ENCODE measurements around the gene ZCWPW1. TPM values are rescaled to one million over a fixed set of nuclear protein-coding genes. Genes with fewer than 3 reads are reported as not detected.
"Not testable (repeated sequence)": the region's sequence is repeated elsewhere in the genome, so short reads cannot be mapped to it uniquely, and the experiment has no call there.

ZCWPW1 gene
- total RNA-seq, 1 donor from 2014 or later: 5.0 TPM

DNA sequence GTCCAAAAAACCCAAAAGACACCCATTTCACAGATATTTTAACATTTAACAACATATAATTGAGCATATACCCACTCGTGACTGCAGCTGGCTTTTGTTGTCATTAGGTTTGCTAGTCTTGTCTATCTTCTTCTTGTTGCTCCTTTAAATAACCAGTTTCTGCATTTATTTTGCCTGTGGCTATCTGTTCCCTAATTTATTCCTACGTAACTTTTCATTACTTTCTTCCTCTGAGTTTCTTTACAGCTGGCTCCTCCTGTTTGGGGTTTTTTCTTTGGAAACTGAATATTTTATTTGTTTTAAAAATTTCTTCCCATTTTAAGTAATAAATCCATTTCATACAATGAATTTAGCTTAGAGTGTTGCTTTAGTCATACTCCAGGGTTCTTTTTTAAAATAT, 40.8 kb downstream of the ZCWPW1 start:
- TF ChIP-seq, protein P1, sequence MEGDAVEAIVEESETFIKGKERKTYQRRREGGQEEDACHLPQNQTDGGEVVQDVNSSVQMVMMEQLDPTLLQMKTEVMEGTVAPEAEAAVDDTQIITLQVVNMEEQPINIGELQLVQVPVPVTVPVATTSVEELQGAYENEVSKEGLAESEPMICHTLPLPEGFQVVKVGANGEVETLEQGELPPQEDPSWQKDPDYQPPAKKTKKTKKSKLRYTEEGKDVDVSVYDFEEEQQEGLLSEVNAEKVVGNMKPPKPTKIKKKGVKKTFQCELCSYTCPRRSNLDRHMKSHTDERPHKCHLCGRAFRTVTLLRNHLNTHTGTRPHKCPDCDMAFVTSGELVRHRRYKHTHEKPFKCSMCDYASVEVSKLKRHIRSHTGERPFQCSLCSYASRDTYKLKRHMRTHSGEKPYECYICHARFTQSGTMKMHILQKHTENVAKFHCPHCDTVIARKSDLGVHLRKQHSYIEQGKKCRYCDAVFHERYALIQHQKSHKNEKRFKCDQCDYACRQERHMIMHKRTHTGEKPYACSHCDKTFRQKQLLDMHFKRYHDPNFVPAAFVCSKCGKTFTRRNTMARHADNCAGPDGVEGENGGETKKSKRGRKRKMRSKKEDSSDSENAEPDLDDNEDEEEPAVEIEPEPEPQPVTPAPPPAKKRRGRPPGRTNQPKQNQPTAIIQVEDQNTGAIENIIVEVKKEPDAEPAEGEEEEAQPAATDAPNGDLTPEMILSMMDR (IDR thresholded peaks at IDR 0.05): no peak
- Mint-ChIP-seq H3K4me3 (ENCODE audit: unreplicated experiment) (no peak overlapping the region), H3K9me3 (ENCODE audit: unreplicated experiment) (no peaks in the 10 kb centered on the region), H3K4me1 (ENCODE audit: unreplicated experiment) (no peaks in the 10 kb centered on the region), H3K27ac (ENCODE audit: unreplicated experiment) (no peak overlapping the region), H3K36me3 (ENCODE audit: unreplicated experiment) (no peaks in the 10 kb centered on the region), H3K27me3 (ENCODE audit: unreplicated experiment) (peaks cover 49% of the 10 kb centered on the region)
- DNase-seq (ENCODE audit: extremely low spot score, unreplicated experiment): no peak

DNA sequence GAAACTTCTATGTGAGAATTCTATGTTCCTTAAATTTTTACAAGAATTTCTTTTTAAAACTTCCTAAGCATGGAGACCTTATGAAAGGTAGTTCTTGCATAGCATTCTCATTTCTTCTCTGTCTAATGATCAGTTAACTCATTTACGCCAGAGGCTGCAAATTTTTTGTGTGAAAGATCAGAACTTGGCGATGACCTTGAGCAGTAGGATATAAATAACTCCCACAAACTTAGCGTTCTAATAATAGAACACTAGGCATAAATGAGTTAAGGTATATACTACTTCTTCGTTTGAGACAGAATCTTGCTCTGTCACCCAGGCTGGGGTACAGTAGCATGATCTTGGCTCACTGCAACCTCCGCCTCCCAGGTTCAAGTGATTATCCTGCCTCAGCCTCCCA, 41.6 kb downstream of the ZCWPW1 start:
- TF ChIP-seq, protein P1 (IDR thresholded peaks at IDR 0.05): no peak
- Mint-ChIP-seq H3K4me1 (ENCODE audit: unreplicated experiment) (no peaks in the 10 kb centered on the region), H3K4me3 (ENCODE audit: unreplicated experiment) (no peak overlapping the region), H3K9me3 (ENCODE audit: unreplicated experiment) (no peaks in the 10 kb centered on the region), H3K27me3 (ENCODE audit: unreplicated experiment) (peaks cover 43% of the 10 kb centered on the region), H3K36me3 (ENCODE audit: unreplicated experiment) (no peaks in the 10 kb centered on the region), H3K27ac (ENCODE audit: unreplicated experiment) (no peak overlapping the region)
- no peak for DNase-seq (ENCODE audit: extremely low spot score, unreplicated experiment)

DNA sequence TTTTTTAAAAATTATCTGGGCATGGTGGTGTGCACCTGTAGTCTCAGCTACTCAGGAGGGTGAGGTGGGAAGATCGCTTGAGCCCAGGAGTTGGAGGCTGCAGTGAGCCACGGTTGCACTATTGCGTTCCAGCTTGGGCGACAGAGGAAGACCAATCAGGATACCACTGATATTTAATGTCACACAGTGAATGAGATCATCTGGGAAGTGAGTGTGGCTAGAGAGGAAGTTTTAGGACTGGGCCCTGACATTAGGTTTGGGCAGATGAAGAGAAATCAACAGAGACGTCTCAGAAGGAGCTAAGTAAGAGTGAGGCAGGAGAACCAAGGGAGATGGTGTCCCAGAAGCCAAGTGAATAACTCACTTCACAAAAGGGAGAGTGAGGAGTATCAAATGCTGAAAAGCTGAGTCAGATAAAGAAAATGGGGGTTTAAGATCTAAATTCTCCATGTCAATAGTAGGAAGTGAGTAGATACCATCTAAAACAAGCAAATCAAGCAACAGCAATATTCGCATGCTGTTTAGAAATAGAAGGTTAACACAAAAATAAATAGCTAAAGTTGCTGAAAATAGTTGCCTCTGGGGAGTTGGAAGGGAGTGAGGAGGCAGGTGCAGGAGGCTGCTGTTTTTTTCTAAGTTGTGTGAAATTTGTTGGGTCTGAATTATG, 43.7 kb downstream of the ZCWPW1 start:
- no peak overlapping the region for H3K4me3 Mint-ChIP-seq (ENCODE audit: unreplicated experiment)
- TF ChIP-seq, protein P1 (IDR thresholded peaks at IDR 0.05): no peak
- H3K27ac Mint-ChIP-seq (ENCODE audit: unreplicated experiment): no peak overlapping the region
- H3K4me1 Mint-ChIP-seq (ENCODE audit: unreplicated experiment): no peaks in the 10 kb centered on the region
- no peaks in the 10 kb centered on the region for H3K36me3 Mint-ChIP-seq (ENCODE audit: unreplicated experiment)
- no peaks in the 10 kb centered on the region for H3K9me3 Mint-ChIP-seq (ENCODE audit: unreplicated experiment)
- peaks cover 30% of the 10 kb centered on the region for H3K27me3 Mint-ChIP-seq (ENCODE audit: unreplicated experiment)
- DNase-seq (ENCODE audit: extremely low spot score, unreplicated experiment): no peak

DNA sequence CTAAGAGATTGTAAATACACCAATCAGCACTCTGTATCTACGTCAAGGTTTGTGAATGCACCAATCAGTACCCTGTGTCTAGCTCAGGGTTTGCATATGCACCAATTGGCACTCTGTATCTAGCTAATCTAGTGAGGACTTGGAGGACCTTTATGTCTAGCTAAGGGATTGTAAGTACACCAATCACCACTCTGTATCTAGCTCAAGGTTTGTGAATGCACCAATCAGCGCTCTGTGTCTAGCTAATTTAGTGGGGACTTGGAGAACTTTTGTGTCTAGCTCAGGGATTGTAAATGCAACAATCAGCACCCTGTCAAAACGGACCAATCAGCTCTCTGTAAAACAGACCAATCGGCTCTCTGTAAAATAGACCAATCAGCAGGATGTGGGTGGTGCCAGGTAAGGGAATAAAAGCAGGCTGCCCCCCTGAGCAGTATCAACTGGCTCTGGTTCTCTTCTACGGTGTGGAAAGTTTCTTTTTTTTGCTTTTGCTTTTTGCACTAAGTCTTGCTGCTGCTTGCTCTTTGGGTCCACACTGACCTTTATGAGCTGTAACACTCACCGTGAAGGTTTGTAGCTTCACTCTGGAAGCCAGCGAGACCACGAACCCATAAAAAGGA, 46.2 kb downstream of the ZCWPW1 start:
- H3K9me3 Mint-ChIP-seq (ENCODE audit: unreplicated experiment); H3K4me3 Mint-ChIP-seq (ENCODE audit: unreplicated experiment); DNase-seq (ENCODE audit: extremely low spot score, unreplicated experiment); H3K27ac Mint-ChIP-seq (ENCODE audit: unreplicated experiment); H3K4me1 Mint-ChIP-seq (ENCODE audit: unreplicated experiment); H3K36me3 Mint-ChIP-seq (ENCODE audit: unreplicated experiment): not testable (repeated sequence)
- peaks cover 15% of the 10 kb centered on the region for H3K27me3 Mint-ChIP-seq (ENCODE audit: unreplicated experiment)

DNA sequence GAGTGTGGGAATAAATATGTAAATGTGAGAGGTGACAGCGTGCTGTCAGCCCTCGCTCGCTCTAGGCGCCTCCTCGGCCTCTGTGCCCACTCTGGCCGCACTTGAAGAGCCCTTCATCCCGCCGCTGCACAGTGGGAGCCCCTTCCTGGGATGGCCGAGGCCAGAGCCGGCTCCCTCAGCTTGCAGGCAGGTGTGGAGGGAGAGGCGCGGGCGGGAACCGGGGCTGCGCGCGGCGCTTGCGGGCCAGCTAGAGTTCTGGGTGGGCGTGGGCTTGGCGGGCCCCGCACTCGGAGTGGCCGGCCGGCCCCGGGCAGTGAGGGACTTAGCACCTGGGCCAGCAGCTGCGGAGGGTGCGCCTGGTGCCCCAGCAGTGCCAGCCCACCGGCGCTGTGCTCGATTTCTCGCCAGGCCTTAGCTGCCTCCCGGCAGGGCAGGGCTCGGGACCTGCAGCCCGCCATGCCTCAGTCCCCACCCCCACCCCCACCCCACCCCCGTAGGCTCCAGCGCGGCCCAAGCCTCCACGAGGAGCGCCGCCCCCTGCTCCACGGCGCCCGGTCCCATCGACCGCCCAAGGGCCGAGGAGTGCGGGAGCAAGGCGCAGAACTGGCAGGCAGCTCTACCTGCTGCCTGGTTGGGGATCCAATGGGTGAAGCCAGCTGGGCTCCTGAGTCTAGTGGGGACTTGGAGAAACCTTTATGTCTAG, 46.8 kb downstream of the ZCWPW1 start:
- not testable (repeated sequence) for H3K36me3 Mint-ChIP-seq (ENCODE audit: unreplicated experiment); H3K9me3 Mint-ChIP-seq (ENCODE audit: unreplicated experiment); H3K4me1 Mint-ChIP-seq (ENCODE audit: unreplicated experiment); H3K27ac Mint-ChIP-seq (ENCODE audit: unreplicated experiment); H3K4me3 Mint-ChIP-seq (ENCODE audit: unreplicated experiment); DNase-seq (ENCODE audit: extremely low spot score, unreplicated experiment)
- H3K27me3 Mint-ChIP-seq (ENCODE audit: unreplicated experiment): peaks cover 15% of the 10 kb centered on the region

DNA sequence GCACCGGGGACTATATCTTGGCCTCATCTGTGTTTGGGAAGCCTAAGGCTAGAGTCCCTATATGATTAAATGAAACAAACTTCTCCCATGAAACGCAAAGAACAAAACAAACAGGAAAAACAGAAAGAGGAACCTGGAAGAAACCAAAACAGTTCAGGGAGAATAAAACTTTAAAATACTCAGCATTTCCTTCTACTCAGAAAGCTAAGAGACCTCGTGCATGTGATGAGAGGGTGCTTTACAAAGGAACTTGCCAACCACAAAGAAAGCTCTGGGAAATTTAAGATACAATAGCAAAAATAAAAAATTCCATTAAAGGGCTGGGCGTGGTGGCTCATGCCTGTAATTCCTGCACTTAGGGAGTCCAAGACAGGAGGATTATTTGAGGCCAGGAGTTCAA, 48.3 kb downstream of the ZCWPW1 start:
- Mint-ChIP-seq H3K9me3 (ENCODE audit: unreplicated experiment) (no peaks in the 10 kb centered on the region), H3K4me1 (ENCODE audit: unreplicated experiment) (no peaks in the 10 kb centered on the region), H3K27me3 (ENCODE audit: unreplicated experiment) (peaks cover 15% of the 10 kb centered on the region), H3K27ac (ENCODE audit: unreplicated experiment) (no peak overlapping the region), H3K4me3 (ENCODE audit: unreplicated experiment) (no peak overlapping the region), H3K36me3 (ENCODE audit: unreplicated experiment) (no peaks in the 10 kb centered on the region)
- no peak for DNase-seq (ENCODE audit: extremely low spot score, unreplicated experiment)
- TF ChIP-seq, protein P1 (IDR thresholded peaks at IDR 0.05): no peak
